Left ventricle myocardium inferior (tissue), 1 donor: ENCODE data around the gene KCND3. TPM values are rescaled to one million over a fixed set of nuclear protein-coding genes. Genes with fewer than 3 reads are reported as not detected.

Source experiments
- DNase-seq: peaks from one replicate; pipeline ENCODE4 v3.0.0-alpha.2; 2020
- H3K27ac ChIP-seq: fragments of 200-600 bp; replicated peaks from 2 replicates; pipeline ENCODE4 v1.8.0; 2021
- H3K27me3 ChIP-seq: fragments of 200-600 bp; 2 replicates; pipeline ENCODE4 v1.8.0; 2021; ENCODE audit warnings: low read depth
- H3K36me3 ChIP-seq: fragments of 200-600 bp; 2 replicates; pipeline ENCODE4 v1.8.0; 2021
- H3K4me1 ChIP-seq: fragments of 200-600 bp; 2 replicates; pipeline ENCODE4 v1.8.0; 2021
- H3K4me3 ChIP-seq: fragments of 200-600 bp; 2 replicates; pipeline ENCODE4 v1.8.0; 2021; ENCODE audit warnings: mild to moderate bottlenecking, moderate library complexity
- H3K9me3 ChIP-seq: fragments of 200-600 bp; replicated peaks from 2 replicates; pipeline ENCODE4 v1.8.0; 2021
- CTCF ChIP-seq: fragments of 200-600 bp; IDR thresholded peaks from 2 replicates; pipeline ENCODE4 v1.8.0; 2021; ENCODE audit warnings: antibody characterized with exemption, mild to moderate bottlenecking, borderline replicate concordance
- intact Hi-C: fragments of 100-400 bp; cut with micrococcal nuclease; formaldehyde crosslinking; loops from one replicate; pipeline ENCODE4 v1.11.0; 2022
- total RNA-seq: library from RNA; stranded (reverse); fragmentation: NEBNext Ultra II Directional; extraction: Animal tissue kit (Norgen Biotek cat#: 25700); gene quantifications from one replicate; pipeline ENCODE4 v1.2.1, GENCODE V29; 2021
- donor health status: DM: no; HTN: yes; CAD: no; lungs with severe emphysema.

KCND3 gene
- total RNA-seq, 1 donor from 2014 or later = 19.2 TPM

GRCh38 chr1:111725192-111725591 is 264.3 kb downstream of the KCND3 start:
- peak; percentile 76 for DNase-seq
- no peak for TF ChIP-seq CTCF
- Histone ChIP-seq H3K36me3 (peaks cover 20% of the 10 kb centered on the region), H3K27ac (peak overlapping the region; percentile 70), H3K4me3 (no peak overlapping the region), H3K9me3 (no peaks in the 10 kb centered on the region), H3K27me3 (no peaks in the 10 kb centered on the region), H3K4me1 (peaks cover 97% of the 10 kb centered on the region)
- intact Hi-C loops = no loop called here

- Histone ChIP-seq H3K27me3 (no peaks in the 10 kb centered on the region), H3K4me1 (peaks cover 97% of the 10 kb centered on the region), H3K36me3 (peaks cover 20% of the 10 kb centered on the region), H3K4me3 (no peak overlapping the region), H3K27ac (peak overlapping the region; percentile 70), H3K9me3 (no peaks in the 10 kb centered on the region)
- no peak for TF ChIP-seq CTCF
- DNase-seq = no peak
- intact Hi-C loops = no loop called here
Observed at GRCh38 chr1:111723871-111724270, 265.6 kb downstream of the KCND3 start.

- no peaks in the 10 kb centered on the region for H3K27me3 ChIP-seq
- H3K27ac ChIP-seq = peak overlapping the region; percentile 70
- no peak overlapping the region for H3K4me3 ChIP-seq
- no peaks in the 10 kb centered on the region for H3K9me3 ChIP-seq
- peaks cover 91% of the 10 kb centered on the region for H3K4me1 ChIP-seq
- no peak for DNase-seq
- intact Hi-C loops = no loop called here
- no peak for TF ChIP-seq CTCF
- H3K36me3 ChIP-seq = peaks cover 20% of the 10 kb centered on the region
Observed at GRCh38 chr1:111723091-111723806, 266.2 kb downstream of the KCND3 start.

GRCh38 chr1:111720977-111721786 is 268.3 kb downstream of the KCND3 start:
- Histone ChIP-seq H3K9me3 (no peaks in the 10 kb centered on the region), H3K36me3 (peaks cover 5% of the 10 kb centered on the region), H3K4me3 (no peak overlapping the region), H3K27me3 (no peaks in the 10 kb centered on the region), H3K4me1 (peaks cover 70% of the 10 kb centered on the region), H3K27ac (peak overlapping the region; percentile 88)
- no peak for DNase-seq
- intact Hi-C loops = no loop called here
- TF ChIP-seq CTCF = no peak

Other genes with a start within 250 kb of the KCND3 start
- gene DDX20, start 233.8 kb downstream of the KCND3 start, total RNA-seq = 5.9 TPM